DND-41 (cell line): Measurements from ENCODE around the gene TINCR.

Source experiments
- CTCF ChIP-seq: IDR thresholded peaks from 2 replicates; pipeline ENCODE4 v1.5.1; 2012; ENCODE audit warnings: borderline replicate concordance, low read length, moderate library complexity, mild to moderate bottlenecking; ENCODE audit not compliant: poor library complexity, severe bottlenecking; ENCODE audit errors: extremely low read depth
- EZH2 ChIP-seq: IDR thresholded peaks from 3 replicates; pipeline ENCODE4 v1.6.1; 2012; ENCODE audit warnings: borderline replicate concordance, low read depth, mild to moderate bottlenecking, moderate library complexity, low read length, inconsistent platforms; ENCODE audit not compliant: severe bottlenecking

- TF ChIP-seq CTCF (no peak), EZH2 (no peak)
Observed at GRCh38 chr19:5588441-5588840, 20.7 kb upstream of the TINCR start.
